IPS DF 6.9 (cell line): ENCODE results near the gene HSPA14.

Source experiments
- DNase-seq: peaks from one replicate; pipeline ENCODE4 v3.0.0-alpha.2; 2013; ENCODE audit warnings: low read depth, low spot score
- H3K27ac ChIP-seq: one replicate; pipeline ENCODE4 v1.5.1; 2013; ENCODE audit warnings: low read length, control low read depth
- H3K27me3 ChIP-seq: 2 replicates; pipeline ENCODE4 v1.6.1; 2013; ENCODE audit warnings: mild to moderate bottlenecking, low read length; ENCODE audit not compliant: control insufficient read depth, insufficient read depth
- H3K36me3 ChIP-seq: 2 replicates; pipeline ENCODE4 v1.6.1; 2013; ENCODE audit warnings: low read length; ENCODE audit not compliant: control insufficient read depth, insufficient read depth
- H3K4me1 ChIP-seq: 2 replicates; pipeline ENCODE4 v1.6.1; 2013; ENCODE audit warnings: low read length; ENCODE audit not compliant: control insufficient read depth, insufficient read depth
- H3K4me3 ChIP-seq: 2 replicates; pipeline ENCODE4 v1.5.1; 2013; ENCODE audit warnings: mild to moderate bottlenecking, low read length
- H3K9me3 ChIP-seq: 2 replicates; pipeline ENCODE4 v1.6.1; 2013; ENCODE audit warnings: low read length, inconsistent platforms; ENCODE audit not compliant: control insufficient read depth, insufficient read depth
- WGBS: extraction: QIAGEN DNeasy Blood & Tissue Kit; methylation state at CpG from one replicate; pipeline ENCODE4 v1.1.7; 2013; ENCODE audit warnings: mixed read lengths, missing lambda C conversion rate; ENCODE audit not compliant: insufficient read length, insufficient coverage; 5-methylcytosine and 5-hydroxymethylcytosine counted together

Gene HSPA14

DNA sequence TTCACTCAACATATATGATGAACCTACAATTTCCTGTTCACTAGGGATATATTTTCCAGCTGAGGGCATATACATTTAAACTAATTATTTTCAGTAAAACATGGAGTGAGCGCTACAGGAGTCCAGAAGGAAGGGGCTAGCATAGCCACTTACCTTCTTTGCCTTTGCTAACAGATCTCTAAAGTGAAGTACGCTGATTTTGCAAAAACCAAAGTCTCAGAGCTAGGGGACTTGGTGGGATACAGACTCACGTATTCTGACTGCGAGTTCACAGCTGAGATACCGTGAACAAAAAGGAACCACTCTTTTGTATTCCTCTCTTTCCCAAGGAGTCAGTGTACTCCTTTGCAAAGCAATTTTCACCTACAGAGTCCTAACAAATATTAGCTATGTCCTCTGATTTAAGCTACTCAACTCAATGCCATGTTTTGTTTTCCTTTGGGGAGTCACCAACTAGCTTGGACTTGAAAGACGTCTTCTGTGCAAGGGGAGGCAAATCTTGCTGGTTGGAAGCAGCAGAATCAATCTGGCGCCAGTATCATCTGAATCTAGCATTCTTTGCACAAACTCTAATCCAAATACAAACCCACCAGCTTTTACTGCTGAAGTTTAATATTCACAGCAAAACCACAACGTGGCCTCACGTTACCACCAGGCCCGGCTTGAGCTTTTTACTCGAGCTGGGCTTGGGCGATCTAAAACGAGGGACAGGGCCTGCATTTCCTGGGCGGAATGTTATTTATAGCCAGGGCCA is 926 bp upstream of the HSPA14 start:
- no peak for DNase-seq
- no CpG with 5 or more reads among the region's 14 CpGs for WGBS
- H3K4me3 ChIP-seq: peak overlapping the region; percentile 75; the same call in 1 of the 2 replicates
- no peaks in the 10 kb centered on the region for H3K27me3 ChIP-seq
- no peaks in the 10 kb centered on the region for H3K9me3 ChIP-seq
- no peaks in the 10 kb centered on the region for H3K4me1 ChIP-seq
- no peak overlapping the region for H3K27ac ChIP-seq
- H3K36me3 ChIP-seq: peaks cover 2% of the 10 kb centered on the region; the same call in 1 of the 2 replicates

DNA sequence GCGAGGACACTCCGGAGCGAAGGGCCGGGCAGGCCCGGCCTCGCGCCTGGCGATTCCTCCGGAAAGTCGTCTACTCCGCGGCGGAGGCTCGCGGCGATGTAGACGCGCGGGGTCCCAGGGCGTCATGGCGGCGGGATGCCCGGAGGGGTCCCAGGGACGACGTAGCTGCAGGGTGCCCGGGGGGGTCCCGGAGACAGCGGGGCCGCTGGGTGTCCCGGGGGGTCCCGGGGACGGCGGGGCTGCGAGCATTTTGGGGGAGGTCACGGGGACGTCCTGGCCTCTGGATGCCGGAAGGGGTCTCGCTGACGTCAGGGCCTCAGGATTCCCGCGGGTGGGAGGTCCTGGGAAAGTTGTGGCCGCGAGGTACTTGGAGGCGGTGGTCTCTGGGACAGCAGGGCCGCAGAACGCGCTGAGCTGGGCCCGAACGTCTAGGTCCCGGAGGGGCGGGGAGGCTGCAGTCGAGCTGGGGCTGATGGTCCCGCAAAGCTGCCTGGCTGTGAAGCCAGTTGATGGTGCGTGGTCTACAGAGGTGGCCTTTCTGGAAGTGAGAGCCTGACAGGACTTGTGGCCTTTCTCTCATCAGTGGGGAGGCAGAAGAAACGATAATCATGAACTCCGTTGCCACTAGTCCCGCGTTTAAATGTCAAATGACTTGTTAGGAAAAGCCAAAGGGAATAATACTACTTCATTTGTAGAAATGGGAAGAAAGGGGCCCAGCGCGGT is 637 bp downstream of the HSPA14 start:
- Histone ChIP-seq H3K36me3 (peaks cover 13% of the 10 kb centered on the region), H3K27ac (no peak overlapping the region), H3K4me3 (peak overlapping the region; percentile 52), H3K27me3 (no peaks in the 10 kb centered on the region), H3K4me1 (no peaks in the 10 kb centered on the region), H3K9me3 (no peaks in the 10 kb centered on the region)
- DNase-seq: no peak
- WGBS: no CpG with 5 or more reads among the region's 60 CpGs

DNA sequence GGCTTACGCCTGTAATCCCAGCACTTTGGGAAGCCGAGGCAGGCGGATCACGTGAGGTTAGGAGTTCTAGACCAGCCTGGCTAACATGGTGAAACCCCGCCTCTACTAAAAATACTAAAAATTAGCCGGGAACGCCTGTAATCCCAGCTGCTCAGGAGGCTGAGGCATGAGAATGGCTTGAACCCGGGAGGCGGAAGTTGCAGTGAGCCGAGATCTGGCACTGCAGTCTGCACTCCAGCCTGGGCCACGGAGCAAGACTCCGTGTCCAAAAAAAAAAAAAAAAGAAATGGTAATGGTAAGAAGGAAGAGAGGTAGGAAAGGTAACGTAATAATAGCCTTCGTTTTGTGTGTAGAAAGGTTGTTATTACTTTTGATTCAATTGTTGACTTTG is 1.2 kb downstream of the HSPA14 start:
- DNase-seq: no peak

DNA sequence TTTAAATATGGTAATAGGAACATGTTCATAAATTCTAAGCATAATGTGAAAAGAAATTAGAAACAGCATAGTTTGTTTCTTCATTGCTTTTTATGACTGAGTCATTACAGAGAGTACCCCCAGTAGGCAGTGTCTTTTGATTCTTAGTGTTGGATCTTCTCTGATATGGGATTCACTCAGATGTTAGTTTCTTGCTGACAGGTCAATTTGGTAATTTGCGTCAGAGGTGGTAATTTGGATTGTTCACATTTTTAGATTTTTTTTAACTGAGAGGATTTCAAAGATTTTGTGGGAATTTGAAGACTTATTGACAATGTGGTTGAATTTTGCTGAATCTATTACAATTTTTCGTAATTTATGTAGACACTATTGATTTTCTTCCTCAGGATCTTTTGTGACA is 2.1 kb downstream of the HSPA14 start:
- H3K4me3 ChIP-seq: no peak overlapping the region
- no peaks in the 10 kb centered on the region for H3K27me3 ChIP-seq
- WGBS: no CpG with 5 or more reads among the region's 2 CpGs
- no peak for DNase-seq
- H3K4me1 ChIP-seq: no peaks in the 10 kb centered on the region
- H3K36me3 ChIP-seq: peaks cover 16% of the 10 kb centered on the region
- no peaks in the 10 kb centered on the region for H3K9me3 ChIP-seq
- H3K27ac ChIP-seq: no peak overlapping the region

More for the DNA sequence above, 1.2 kb downstream of the HSPA14 start:
- Histone ChIP-seq H3K4me3 (peak overlapping the region; percentile 52; the same call in 1 of the 2 replicates), H3K27me3 (no peaks in the 10 kb centered on the region), H3K9me3 (no peaks in the 10 kb centered on the region), H3K36me3 (peaks cover 14% of the 10 kb centered on the region), H3K27ac (no peak overlapping the region), H3K4me1 (no peaks in the 10 kb centered on the region)
- whole genome bisulfite sequencing: 100% methylated on average over 2 of the region's 14 CpGs

DNA sequence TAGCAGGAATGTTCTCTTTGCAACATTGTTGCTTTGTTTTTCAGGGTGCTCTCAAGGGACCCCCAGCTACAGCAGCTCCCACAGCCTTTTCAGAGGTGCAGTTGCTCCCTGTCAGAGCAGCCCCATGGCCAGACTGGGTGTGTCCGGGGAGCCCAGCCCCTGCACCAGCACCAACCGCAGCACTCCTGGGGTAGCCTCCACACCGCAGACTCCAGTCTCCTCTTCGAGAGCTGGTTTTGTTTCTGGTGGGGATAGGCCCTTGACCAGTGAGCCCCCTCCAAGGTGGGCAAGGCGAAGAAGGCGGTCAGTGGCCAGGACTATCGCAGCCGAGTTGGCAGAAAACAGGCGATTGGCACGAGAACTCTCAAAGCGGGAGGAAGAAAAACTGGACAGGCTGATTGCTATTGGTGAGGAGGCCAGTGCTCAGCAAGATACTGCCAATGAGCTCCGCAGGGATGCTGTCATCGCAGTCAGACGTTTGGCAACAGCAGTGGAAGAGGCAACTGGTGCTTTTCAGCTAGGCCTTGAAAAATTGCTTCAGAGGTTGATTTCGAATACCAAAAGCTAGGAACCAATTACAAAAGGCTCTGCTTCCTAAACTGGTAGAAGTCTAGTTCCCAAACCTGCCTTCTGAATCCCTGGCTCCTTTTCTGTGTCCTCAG is 5.4 kb downstream of the HSPA14 start:
- H3K4me1 ChIP-seq: no peaks in the 10 kb centered on the region
- no peaks in the 10 kb centered on the region for H3K9me3 ChIP-seq
- H3K27me3 ChIP-seq: no peaks in the 10 kb centered on the region
- WGBS: no CpG with 5 or more reads among the region's 15 CpGs
- no peak for DNase-seq
- no peak overlapping the region for H3K4me3 ChIP-seq
- peaks cover 18% of the 10 kb centered on the region for H3K36me3 ChIP-seq
- H3K27ac ChIP-seq: no peak overlapping the region

DNA sequence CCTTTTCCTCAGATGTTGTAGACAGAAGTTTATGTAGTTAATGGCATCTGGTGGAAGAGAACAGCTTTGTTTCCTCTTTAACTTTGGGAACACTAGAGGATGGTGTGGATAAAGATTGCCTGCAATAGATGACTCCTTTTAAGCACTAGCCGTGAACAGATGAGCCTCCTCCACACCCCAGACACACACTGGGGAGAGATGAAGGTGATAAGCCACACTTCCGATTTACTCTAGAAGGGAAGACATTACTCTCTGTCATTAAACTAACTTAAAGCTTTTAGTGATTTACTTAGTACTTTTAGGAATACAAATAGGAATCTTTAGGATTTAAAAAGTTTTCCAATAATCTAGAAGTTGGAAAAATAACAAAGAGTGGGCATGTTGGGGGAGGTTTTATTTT is 6.8 kb downstream of the HSPA14 start:
- DNase-seq: no peak
- Histone ChIP-seq H3K27me3 (no peaks in the 10 kb centered on the region), H3K4me3 (no peak overlapping the region), H3K4me1 (no peaks in the 10 kb centered on the region), H3K9me3 (no peaks in the 10 kb centered on the region), H3K36me3 (peaks cover 18% of the 10 kb centered on the region), H3K27ac (no peak overlapping the region)
- WGBS: no CpG with 5 or more reads among the region's 2 CpGs

DNA sequence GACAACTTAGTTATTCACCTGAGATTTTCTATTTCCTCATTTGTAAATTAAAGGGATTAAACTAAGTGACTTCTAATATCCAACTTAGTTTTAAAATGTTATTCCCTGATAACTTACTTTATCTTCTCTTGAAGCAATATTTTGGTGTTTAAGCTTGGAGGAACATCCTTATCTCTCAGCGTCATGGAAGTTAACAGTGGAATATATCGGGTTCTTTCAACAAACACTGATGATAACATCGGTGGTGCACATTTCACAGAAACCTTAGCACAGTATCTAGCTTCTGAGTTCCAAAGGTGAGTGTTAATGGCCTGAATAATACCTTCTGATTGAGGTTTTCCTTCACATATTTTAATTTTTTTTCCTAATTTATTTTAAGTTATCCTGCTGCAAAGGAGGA is 14.1 kb downstream of the HSPA14 start:
- H3K4me3 ChIP-seq: no peak overlapping the region
- H3K27ac ChIP-seq: no peak overlapping the region
- H3K36me3 ChIP-seq: no peaks in the 10 kb centered on the region
- no peaks in the 10 kb centered on the region for H3K27me3 ChIP-seq
- no peaks in the 10 kb centered on the region for H3K4me1 ChIP-seq
- DNase-seq: no peak
- no peaks in the 10 kb centered on the region for H3K9me3 ChIP-seq
- no CpG with 5 or more reads among the region's 3 CpGs for WGBS

DNA sequence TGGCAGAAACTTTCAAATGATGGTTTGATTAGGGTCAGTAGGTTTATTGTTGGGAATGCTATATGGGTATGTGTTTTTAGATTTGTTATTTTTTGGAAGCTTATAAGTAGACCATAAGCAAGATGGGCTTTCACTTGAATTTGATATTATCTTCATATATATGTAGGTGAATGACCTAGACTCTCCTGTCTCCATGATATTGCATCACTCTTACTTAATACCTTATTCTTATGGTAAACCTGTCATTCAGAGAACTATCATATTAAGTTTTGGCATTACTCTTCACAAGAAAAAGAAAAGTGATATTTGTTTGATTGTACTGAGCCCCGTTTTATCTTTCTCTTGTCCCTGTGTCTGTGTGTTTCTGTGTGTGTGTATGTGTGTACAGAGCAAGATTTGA is 17.3 kb downstream of the HSPA14 start:
- H3K4me1 ChIP-seq: no peaks in the 10 kb centered on the region
- no peak overlapping the region for H3K4me3 ChIP-seq
- no CpG with 5 or more reads among the region's 1 CpG for WGBS
- H3K27me3 ChIP-seq: no peaks in the 10 kb centered on the region
- H3K9me3 ChIP-seq: no peaks in the 10 kb centered on the region
- no peak overlapping the region for H3K27ac ChIP-seq
- H3K36me3 ChIP-seq: no peaks in the 10 kb centered on the region
- DNase-seq: no peak

DNA sequence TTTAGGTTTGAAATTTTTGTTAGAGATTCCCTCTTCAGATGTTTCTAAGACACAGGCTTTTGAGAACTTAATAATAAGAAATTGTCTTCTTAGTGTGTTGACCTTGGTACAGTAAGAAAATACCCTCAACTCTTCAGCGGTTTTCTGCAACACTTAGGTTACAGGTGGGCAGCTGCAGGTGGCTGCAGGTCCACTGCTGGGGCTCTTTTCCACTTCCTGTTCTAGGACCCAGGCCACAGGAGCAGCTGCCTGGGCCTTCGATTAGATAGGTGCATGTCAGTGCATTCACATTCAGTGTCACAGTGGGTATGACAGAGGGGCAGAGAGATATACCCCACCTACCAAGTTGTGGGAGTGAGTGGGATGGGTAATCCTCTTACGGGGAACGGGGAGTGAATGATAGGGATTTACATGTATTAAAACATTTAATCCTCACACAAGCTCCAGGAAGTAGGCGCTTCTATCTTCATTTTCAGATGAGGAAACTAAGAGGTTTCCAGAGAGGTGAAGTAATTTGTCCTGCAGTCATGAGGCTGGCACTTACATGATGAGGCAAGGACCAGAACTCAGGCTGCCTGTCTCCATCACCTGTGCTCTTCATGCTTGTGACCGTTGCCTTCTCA is 20.3 kb downstream of the HSPA14 start:
- Histone ChIP-seq H3K36me3 (no peaks in the 10 kb centered on the region), H3K27me3 (no peaks in the 10 kb centered on the region), H3K4me3 (no peak overlapping the region), H3K27ac (no peak overlapping the region), H3K4me1 (no peaks in the 10 kb centered on the region), H3K9me3 (no peaks in the 10 kb centered on the region)
- no peak for DNase-seq
- WGBS: no CpG with 5 or more reads among the region's 6 CpGs

DNA sequence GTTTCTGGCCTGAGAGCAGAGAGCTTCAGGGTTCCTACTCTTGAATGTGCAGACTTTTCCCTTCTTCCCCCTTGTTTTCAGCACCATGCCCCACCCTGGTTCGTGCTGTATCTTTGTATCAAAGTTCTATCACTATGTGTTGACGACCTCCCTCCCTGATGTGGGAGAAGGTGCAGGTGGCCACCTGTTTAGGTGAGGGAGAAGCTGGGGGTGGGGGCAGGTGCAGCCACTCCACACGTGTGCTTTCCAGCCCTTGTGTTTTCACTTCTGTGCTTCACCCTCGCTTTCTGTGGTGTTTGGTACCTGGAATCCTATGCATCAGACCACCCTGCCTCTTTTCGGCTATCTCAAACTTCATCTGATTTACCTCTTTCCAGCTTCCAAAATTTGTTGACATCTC is 20.9 kb downstream of the HSPA14 start:
- Histone ChIP-seq H3K4me1 (no peaks in the 10 kb centered on the region), H3K27ac (no peak overlapping the region), H3K27me3 (no peaks in the 10 kb centered on the region), H3K4me3 (no peak overlapping the region), H3K9me3 (no peaks in the 10 kb centered on the region), H3K36me3 (no peaks in the 10 kb centered on the region)
- no peak for DNase-seq
- WGBS: no CpG with 5 or more reads among the region's 5 CpGs
